ENCODE measurements around the gene PURB.
"Not testable (repeated sequence)": the region's sequence is repeated elsewhere in the genome, so short reads cannot be mapped to it uniquely, and the experiment has no call there.

PURB gene

DNA sequence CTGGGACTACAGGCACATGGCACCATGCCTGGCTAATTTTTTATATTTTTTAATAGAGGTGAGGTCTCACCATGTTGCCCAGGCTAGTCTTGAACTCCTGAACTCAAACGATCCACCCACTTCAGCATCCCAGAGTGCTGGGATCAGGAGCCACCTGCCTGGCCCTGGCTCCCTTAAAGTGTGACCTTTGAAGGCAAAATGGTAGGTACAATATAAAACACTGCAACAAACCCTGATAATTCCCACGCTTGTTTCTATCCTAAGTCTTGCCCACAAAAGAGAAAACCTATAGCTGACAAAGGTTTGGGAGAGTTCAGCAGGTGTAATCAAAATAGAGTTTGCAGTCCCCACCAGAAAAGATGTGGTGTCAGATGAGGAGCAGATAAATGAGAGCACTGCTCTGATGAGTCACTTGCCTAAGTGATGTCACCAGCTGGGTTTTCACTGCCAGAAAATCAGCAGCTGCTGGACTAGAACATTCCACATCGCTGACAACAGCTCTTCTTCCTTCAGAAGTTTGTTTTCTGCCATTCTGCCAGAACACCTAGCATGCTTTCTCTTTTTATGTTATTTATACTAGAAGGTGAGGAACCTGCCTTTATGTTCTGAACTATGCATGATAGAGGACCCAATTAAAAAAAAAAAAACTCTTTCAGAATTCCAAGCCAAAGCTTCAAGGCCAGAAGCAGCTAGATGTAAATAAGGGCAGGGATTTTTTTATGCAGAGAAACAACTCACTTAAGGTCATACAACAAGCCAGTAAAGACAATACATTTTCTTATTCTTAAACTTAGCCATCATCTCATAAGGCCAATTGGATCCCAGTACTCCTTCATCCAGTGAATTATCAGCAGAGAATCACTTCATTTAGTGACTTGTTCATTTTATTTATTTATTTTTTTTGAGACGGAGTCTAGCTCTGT is 18.0 kb downstream of the PURB start:
- H3K4me3 ChIP-seq: no peak overlapping the region
- no peak for TF ChIP-seq CTCF (IDR thresholded peaks at IDR 0.05)
- H3K27ac ChIP-seq: no peak overlapping the region
- no peak for DNase-seq (ENCODE audit: low spot score)

GRCh38 chr7:44861949-44862348 is 23.4 kb downstream of the PURB start:
- H3K27ac ChIP-seq; H3K4me3 ChIP-seq; DNase-seq (ENCODE audit: low spot score): not testable (repeated sequence)

GRCh38 chr7:44858161-44858560 is 27.2 kb downstream of the PURB start:
- no peak overlapping the region for H3K27ac ChIP-seq
- no peak for TF ChIP-seq CTCF (IDR thresholded peaks at IDR 0.05)
- no peak for DNase-seq (ENCODE audit: low spot score)

GRCh38 chr7:44854644-44855364 is 30.5 kb downstream of the PURB start:
- no peak overlapping the region for H3K27ac ChIP-seq
- no peak overlapping the region for H3K4me3 ChIP-seq
- TF ChIP-seq CTCF (IDR thresholded peaks at IDR 0.05): no peak

More at GRCh38 chr7:44858161-44858560, 27.2 kb downstream of the PURB start:
- no peak overlapping the region for H3K4me3 ChIP-seq

GRCh38 chr7:44853391-44853790 is 31.9 kb downstream of the PURB start:
- Histone ChIP-seq H3K27ac (no peak overlapping the region), H3K4me3 (no peak overlapping the region)
- TF ChIP-seq CTCF (IDR thresholded peaks at IDR 0.05): no peak
- DNase-seq (ENCODE audit: low spot score): no peak

More at GRCh38 chr7:44854644-44855364, 30.5 kb downstream of the PURB start:
- DNase-seq (ENCODE audit: low spot score): no peak

GRCh38 chr7:44852590-44852989 is 32.7 kb downstream of the PURB start:
- no peak for TF ChIP-seq CTCF (IDR thresholded peaks at IDR 0.05)
- Histone ChIP-seq H3K27ac (no peak overlapping the region), H3K4me3 (no peak overlapping the region)
- DNase-seq (ENCODE audit: low spot score): no peak

GRCh38 chr7:44849885-44850544 is 35.3 kb downstream of the PURB start:
- no peak for TF ChIP-seq CTCF (IDR thresholded peaks at IDR 0.05)
- no peak overlapping the region for H3K4me3 ChIP-seq
- DNase-seq (ENCODE audit: low spot score): no peak
- H3K27ac ChIP-seq: no peak overlapping the region

All from coronary artery (tissue), 2 donors.